HG02840 (cell line): ENCODE data around the gene PRDM16.

Experiments
- ATAC-seq: cut with Tn5 transposase; IDR thresholded peaks from one replicate; pipeline ENCODE4 v1.9.1; 2021; ENCODE audit warnings: mild to moderate bottlenecking, moderate library complexity, moderate number of reproducible peaks; ENCODE audit not compliant: unreplicated experiment, low FRiP score

PRDM16 gene

DNA sequence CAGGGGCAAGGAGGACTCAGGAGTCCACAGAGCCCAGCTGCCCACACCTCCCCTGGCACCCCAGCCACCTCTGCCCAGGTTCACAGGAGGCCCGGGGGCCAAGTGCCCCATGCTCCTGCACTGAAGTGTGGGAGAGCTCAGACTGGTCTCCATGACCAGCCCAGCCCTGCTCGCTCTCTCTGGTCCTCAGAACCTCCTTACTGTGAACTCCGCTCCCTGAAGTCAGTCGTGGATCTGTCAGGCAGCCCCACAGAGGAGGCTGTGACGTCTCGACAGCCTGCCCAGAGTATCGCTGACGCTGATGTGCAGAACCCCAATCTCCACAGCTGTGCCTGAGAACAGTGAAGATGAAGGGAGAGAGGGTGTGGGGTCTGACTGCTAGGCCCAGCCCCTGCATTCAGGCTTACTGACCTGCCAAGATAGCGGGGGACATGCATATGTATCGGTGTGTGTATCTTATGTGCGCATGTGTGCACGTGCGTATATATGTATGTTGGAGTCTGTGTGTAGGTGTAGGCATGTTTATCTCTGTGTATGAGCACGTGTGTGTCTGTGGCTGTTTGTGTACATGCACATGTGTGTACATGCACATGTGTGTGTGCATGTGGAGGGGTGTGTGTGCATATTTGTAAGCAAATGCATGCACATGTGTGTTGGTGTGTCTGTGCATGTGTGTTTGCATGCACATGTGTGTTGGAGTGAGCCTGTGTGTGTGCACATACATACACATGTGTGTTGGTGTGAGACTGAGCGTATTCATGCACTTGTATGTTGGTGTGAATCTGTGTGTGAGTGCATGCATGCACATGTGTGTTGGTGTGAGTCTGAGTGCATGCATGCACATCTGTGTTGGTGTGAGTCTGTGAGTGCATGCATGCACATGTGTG lies 267.0 kb downstream of the PRDM16 start:
- no peak for ATAC-seq

DNA sequence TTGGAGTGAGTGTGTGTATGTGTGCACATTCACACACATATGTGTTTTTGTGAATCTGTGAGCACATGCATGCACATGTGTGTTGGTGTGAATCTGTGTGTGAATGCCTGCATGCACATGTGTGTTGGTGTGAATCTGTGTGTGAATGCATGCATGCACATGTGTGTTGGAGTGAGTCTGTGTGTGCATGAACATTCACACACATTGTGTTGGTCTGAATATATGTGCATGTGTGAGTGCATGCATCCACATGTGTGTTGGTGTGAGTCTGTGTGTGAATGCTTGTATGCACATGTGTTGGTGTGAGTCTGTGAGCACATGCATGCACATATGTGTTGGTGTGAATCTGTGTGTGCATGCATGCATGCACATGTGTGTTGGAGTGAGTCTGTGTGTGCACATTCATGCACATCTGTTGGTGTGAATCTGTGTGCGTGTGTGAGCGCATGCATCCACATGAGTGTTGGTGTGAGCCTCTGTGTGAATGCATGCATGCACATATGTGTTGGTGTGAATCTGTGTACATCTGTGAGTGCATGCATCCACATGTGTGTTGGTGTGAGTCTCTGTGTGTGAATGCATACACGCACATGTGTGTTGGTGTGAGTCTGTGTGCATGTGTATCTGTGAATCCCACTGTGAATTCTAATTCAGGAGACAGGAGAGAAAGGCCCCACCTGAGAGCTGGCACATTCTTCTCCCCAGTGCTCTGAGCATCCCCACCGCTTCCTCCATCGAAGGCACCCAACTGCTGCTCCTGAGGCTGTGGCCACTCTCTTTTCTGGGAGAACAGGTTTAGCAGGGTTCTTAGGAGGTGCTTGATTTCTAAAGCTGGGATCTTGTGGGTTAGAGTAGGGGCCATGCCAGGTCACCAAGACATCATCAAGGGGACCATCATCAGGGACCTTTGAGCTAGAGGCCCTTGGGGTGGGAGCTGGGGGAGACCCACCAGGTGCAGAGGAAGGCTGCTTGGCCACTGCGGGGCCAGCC lies 267.9 kb downstream of the PRDM16 start:
- no peak for ATAC-seq

DNA sequence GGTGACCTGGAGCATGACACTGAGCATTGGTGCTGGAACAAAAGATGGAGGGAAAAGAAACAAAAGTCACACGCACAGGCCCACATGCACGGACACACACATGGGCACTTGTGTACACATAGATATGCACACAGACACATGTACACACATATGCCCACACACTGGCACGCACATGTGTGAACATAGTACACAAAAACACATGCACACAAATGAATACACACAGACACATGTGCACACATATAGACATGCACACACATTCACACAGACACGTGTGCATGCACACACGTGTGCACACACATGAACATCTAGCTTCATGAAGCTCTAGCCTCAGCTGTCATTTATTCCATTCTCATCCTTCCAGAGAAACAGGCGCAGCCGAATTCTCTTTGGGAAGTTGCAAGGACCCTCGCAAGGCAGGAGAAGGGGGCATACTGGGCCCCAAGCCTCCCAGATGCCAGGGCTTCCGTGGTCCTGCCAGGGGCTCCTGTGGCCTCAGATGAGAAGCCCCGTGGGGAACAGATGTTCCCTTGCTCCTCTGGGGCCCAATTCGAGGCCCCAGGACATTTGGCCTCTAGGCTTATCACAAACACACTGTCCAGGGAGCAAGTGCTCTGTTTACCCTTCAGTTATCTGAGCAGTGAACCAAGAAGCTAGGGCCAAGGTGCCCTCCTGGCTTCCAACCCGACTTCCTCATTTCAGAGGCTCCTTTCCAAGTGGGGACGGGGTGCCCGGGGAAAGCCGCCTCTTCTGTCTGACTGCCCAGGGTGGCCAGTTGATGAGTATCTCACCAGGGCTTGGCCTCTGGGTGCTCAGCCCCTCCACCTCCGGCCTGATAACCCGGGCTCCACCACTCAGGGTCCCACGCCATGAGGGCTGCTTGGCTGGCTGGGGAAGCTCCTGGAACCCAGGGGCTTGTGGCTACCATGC lies 269.1 kb downstream of the PRDM16 start:
- ATAC-seq = no peak

DNA sequence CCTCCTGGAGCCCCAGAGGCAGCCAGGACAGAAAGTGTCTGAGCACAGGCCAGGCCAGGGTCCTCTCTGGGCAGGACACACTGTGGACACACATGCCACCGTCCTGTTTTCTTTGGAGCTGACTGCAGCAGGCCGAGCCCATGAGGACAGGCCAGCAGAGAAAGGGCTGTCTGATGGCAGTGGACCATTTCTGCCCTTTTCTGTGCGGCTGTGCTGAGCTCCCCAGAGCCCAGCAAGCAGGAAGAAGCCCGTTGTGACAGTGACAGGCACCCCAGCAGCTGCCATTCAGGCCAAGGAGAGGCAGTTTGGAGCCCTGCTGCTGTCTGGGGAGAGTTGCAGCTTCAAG lies 269.7 kb downstream of the PRDM16 start:
- ATAC-seq = no peak

DNA sequence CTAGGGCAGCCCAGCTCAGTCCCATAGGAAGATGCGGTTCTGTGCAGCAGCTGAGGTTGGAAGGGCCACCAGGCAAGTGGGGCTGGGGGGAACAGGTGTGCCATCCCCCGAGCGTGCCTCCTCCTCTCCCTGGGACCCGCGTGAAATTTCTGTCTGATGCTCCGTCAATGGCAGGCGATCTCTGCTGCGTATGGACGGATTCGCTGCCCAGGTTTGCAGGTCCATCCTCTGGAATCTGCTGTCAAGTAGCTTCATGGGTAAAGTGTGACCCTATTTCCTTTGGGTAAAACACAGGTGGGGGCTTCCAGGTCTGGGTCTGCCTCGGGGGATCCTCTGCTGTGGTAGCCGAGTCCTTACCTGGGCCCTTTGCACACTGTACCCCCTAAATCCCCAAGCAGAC lies 270.9 kb downstream of the PRDM16 start:
- no peak for ATAC-seq

DNA sequence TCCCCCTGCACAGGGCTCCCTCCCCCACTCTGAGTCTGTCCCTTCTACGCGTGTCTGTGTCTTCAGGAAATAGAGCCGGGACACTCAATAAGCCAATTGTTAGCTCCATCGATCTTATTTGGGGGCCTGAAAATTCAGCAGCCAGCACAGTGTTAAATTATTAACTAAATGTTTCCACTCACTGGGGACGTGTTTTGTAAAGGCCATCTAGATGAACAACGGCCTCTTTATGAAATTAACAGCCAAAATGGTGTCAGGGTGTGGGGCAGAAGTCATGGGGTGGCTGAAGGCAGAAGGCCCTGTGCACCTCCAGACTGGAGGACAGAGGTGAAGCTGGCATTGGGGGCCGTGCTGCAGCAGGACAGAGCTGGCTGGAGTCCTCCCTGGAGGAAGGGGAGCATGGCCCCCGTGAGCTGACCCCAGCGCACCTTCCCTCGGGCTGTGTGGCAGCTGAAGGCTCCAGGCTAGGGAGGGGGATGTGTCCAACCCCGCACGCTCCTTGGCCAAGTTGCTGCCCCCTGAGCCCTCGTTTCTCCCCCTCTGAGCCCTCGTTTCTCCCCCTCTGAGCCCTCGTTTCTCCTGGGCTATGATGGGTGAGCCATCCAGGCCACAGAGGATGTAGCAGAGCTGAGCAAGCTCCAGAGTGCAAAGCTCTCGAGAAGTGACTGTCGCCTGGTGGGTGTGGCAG lies 271.7 kb downstream of the PRDM16 start:
- ATAC-seq = no peak

DNA sequence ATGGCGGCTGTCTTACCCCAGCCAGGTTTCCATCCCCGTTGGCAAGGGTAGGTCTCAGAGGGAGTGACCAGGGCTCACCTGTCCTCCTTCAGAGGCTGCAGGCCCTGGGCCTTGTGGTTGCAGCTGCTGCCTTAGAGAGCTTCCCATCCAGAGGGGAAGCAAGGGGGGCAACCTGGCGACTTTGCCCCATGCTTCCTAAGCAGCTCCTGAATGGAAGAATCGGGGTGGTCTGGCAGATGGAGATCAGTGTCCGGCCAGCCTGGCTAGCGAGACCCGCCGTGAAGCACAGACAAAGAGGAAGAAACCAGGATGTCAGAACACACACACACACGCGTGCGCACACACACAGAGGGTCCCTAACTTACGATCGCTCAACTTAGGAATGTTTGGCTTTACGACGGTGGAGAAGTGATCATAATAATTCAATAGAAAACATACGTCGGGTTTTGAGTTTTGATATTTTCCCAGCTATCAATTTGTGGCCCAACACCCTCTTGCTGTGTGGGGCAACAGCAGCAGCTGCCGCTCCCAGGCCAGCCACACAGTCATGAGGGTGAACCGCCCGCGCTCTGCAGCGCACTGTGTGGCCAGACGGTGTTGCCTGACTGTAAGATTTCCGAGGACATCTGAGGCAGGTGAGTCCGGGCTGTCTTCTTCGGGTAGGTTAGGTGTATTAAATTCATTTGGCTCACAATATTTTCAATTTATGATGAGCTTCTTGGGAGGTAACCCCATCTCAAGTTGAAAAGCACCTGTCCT lies 272.4 kb downstream of the PRDM16 start:
- no peak for ATAC-seq

DNA sequence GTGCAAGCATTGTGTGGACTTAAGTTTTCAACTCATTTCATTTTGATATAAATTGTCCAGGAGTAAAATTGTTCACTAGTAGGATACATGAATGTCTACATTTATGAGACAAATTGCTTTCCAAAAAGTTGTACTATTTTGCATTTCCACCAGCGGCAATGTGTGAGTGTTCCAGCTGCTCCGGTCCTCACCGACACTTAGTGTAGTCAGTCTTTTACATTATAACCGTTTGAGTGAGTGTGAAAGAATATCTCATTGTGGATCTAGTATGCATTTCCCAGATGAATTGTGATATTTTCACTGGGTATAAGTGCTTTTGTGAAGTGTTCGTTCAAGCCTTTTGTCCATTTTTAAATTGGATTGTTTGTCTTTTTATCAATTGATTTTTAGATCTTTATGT lies 274.0 kb downstream of the PRDM16 start:
- no peak for ATAC-seq

DNA sequence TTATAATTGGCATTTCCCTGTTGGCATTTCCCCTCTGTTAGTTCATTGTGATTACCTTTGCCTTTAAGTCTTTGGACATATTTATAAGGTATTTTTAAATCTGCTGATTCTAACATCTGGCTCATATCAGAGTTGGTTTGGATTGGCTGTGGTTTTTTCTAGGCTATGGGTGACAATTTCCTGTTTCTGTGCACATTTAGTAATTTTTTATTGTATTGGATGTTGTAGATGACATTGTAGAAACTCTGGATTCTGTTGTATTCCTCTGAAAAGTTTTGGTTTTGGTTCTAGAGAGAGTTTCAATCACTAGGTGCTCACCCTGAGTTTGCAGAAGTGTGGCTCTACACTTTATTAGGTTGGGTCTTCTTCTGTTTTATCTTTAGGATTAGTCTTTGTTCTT lies 275.4 kb downstream of the PRDM16 start:
- ATAC-seq = no peak

DNA sequence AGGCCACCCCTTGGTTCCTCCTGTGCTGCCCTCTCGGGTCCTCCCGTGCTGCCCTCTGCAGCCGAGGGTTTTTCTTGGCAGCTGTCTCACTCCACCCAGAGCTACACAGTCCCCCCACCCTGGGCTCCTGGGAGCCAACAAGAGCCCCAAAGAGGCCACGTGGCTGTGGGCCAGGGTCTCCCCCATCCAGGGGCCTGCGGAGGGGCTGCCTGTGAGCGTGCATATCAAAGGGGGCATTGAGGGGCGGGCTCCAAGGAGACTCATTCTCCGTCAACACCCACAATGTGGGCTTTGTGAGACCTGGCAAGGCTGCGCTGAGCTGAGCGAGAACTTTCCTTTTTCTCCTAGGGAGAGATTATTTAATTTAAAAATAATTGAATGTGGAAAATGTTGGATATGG lies 276.8 kb downstream of the PRDM16 start:
- no peak for ATAC-seq

DNA sequence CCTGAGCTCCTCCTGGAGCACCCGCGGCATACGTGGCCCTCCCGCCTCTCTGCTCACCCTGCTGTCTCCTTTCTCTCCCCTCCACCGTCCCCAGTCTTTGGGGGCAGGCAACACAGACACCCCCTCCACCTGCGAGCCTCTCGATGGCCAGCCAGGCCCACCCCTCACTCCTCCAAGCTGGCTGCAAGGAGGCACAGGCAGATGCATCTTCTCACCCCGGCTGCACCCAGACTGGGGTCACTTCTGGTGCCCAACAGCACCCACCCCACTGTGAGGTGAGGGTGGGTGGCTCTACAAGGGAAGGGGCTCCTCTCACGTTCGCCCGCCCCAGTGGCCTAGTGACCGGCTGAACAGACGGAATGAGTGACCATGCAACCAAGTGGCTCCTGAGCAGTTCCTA lies 277.5 kb downstream of the PRDM16 start:
- ATAC-seq = no peak

DNA sequence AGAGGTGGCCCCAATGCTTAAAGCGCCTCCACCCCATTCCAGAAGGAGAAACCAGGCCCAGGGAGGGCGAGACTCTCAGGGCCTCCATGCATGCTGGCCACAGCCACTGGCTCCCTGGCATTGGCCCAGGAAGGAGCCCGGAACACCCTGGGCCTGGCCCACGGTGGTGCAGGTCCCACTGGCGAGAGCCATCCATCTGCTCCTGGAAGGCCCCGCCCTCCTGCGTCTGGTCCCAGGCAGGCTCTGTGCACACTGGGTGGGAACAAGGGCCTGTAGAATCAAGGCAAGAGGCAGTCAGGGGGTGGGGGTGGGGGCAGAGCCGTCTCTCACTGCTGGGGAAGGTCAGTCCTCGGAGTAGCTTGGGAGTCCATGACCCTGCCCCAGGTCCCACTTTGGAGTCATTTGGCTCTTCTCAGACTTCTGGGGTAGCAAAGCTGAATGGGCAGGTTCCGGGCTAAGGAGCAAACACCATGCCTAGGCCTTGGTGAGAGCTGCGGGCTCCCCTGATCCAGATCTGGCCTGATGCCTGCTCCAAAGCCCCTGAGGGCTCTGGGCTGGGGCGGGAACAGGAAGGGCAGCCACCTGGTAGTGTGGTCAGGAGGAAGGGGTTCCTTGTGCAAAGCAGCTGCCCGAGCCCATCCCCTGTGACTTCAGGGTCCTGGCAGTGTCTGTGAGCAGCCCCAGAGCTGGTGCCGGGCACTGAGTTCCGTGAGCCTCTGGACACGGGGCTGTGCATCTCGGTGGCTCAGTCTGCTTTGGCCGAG lies 278.4 kb downstream of the PRDM16 start:
- ATAC-seq = no peak

DNA sequence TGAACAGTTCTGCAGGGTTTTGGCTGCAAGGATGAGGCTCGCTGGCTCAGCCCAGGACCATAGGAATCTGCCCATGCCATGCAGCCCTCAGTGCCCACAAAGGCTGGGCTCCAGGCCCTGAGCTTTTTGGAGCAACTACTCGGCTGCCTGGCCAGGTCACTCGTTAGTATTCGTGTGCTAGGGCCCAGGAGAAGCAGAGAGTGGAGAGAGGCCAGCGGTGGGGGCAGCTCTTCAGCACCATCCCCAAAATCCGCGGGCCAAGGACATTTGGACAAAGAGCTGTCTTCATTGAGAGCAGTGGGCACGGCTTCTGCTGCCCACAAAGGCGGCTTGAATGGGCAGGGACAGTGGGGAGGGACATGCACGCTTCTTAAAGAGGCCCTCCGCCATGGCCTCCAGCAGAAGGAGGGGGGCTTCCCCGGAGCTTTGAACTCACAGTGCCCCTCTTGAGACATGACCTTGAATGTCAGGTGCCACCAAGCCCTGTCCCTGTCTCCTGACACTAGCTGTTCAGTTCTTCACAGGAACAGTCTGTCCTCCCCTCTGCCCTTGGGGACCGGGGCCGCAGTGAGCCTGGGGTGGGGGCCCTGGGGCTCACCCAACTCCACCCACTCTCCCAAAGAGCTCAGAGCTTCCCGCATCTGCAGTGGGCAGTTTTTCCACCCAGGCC lies 279.3 kb downstream of the PRDM16 start:
- no peak for ATAC-seq

DNA sequence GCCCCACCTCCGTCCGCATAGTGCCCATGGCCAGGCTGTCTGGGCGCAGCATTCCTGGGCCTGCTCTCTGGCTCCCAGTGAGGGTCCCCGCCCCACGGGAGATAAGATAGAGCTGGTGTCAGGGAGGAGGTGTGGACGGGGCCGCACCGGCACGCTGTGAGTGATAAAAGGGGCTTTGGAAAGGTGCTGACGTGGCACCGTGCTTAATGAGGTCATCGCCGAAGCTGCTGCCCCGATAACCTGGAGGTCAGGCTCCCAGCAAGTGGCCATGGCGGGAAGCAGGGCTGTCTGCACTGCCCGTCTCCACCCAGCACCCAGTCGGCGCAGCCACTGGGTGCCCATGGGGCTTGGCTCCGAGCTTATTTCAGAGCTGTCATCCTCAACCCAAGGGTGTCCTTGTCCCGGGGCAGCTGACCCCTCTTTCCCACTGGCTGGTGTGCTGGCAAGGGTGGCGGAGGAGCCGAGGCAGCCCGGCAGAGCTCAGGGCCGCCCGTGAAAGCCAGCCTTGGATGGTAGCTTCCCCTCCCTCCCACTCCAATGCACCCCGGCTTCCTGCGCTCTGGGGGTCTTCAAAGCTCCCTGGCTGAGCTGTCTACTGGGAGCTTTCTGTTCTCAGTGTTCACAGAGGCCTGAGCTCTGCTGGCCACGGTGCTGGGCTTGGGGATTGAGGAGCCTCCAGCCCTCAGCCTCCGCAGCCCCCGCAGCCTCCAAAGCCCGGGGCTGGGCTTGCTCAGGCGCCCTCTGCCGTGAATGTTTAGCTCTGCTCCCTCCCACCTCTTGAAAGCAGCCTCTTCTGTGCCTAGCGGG lies 280.4 kb downstream of the PRDM16 start:
- no peak for ATAC-seq

DNA sequence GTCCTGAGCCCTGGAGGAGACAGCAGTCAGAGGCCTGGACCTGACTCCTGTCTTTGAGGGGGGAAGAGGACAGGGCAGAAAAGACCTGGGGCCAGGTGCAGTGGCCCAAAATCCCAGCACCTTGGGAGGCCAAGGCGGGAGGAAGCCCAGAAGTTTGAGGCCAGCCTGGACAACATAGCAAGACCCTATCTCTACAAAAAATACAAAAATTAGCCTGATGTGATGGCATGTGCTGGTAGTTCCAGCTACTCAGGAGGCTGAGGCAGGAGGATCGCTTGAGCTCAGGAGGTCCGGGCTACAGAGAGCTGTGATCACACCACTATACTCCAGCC lies 280.9 kb downstream of the PRDM16 start:
- ATAC-seq = no peak

DNA sequence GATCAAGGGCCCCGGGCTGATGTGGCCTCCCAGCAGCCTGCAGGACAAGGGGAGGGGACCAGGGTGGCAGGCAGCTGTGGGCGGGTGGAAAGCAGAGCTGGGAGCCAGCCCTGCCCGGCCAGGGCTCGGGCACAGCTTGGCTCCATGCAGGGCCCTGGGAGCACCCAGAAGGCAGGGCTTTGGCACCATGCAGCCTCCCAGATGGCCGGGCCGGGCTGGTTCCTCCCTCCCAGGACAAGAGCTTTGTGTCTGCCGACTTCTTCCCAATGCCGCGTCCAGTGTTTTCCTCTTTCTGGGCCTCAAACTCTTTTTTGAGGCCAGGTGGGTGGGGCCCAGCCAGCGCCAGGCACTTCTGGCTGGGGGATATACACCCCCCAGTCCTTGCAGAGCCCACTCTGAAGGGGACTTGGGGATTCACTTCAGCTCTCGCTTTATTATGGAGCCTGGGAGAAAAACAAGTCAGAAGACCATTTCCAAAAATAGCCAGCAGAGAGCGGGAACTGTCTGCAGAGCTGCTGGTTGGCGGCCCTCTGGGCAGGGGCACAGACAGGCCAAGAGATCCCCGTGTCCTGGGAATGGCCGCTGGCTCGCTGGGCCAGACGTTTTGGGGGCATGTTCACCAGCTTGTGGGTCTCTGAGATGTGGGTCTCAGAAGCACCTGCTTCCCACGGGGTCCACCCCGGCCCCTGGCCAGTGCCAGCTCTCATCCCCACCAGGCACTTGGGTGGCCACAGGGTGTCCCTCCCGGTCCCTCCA lies 281.7 kb downstream of the PRDM16 start:
- ATAC-seq = no peak
